GM12878 (cell line): ENCODE measurements around the gene ZNF436. TPM values are rescaled to one million over a fixed set of nuclear protein-coding genes. Genes with fewer than 3 reads are reported as not detected.

Experiments
- polyA plus RNA-seq, 11 experiments: library from polyadenylated mRNA; depleted of rRNA in 4 of 11; unstranded in 6 of 11; stranded (reverse) in 5 of 11; fragments of >200 nt; fragmentation: Nextera tagmentation in 4 of 11; fragmentation: Illumina TruSeq in 1 of 11; extraction: Ambion mirVana in 4 of 11; extraction: Trizol in 1 of 11; gene quantifications; 1 replicate in 1 of 11; 2 replicates in 10 of 11; pipeline versions ENCODE4 v1.2.1 to v1.2.3, GENCODE V29; 2011 to 2016; ENCODE audit warnings: inconsistent platforms in 2 of 11, missing spikeins in 2 of 11, low read depth in 1 of 11
- total RNA-seq, 4 experiments: library from RNA; depleted of rRNA in 3 of 4; stranded (reverse); fragments of >200 nt in 3 of 4; fragmentation: Illumina TruSeq in 1 of 4; extraction: Trizol in 1 of 4; gene quantifications; 2 replicates each; pipeline versions ENCODE4 v1.2.1 to v1.2.3, GENCODE V29; 2013 to 2021

The ZNF436 gene
- total and polyA plus RNA-seq, 10 of the 15 experiments (the other 5 are each of a cell fraction or from before 2014, with no cell fraction given): 0.85 to 4.7 (median 3.0) TPM

Other genes with a start within 250 kb of the ZNF436 start
- gene LUZP1, start 201.0 kb downstream of the ZNF436 start, total RNA-seq (2014; rRNA removed): 13.8 and 15.5 TPM in 2 replicates
- 17.1 and 17.5 TPM in 2 replicates for gene LUZP1, start 201.0 kb downstream of the ZNF436 start, total RNA-seq (2014; rRNA removed; fragmentation: Illumina TruSeq; extraction: Trizol)
- 24.0 and 24.8 TPM in 2 replicates for gene LUZP1, start 201.0 kb downstream of the ZNF436 start, total RNA-seq (2021)
- gene LUZP1, start 201.0 kb downstream of the ZNF436 start, polyA plus RNA-seq (2011; rRNA removed): 10.6 and 12.2 TPM in 2 replicates
- gene LUZP1, start 201.0 kb downstream of the ZNF436 start, polyA plus RNA-seq (2014; fragmentation: Illumina TruSeq; extraction: Trizol): 19.7 and 22.8 TPM in 2 replicates
- gene LUZP1, start 201.0 kb downstream of the ZNF436 start, polyA plus RNA-seq (2014; fragmentation: Nextera tagmentation; extraction: Ambion mirVana): 10 to 100 TPM; 11.3 to 17.1 TPM
- 11.3 and 11.7 TPM in 2 replicates for gene LUZP1, start 201.0 kb downstream of the ZNF436 start, polyA plus RNA-seq (2014; rRNA removed)
- gene LUZP1, start 201.0 kb downstream of the ZNF436 start, polyA plus RNA-seq (2016; fragmentation: Nextera tagmentation; extraction: Ambion mirVana): 10 to 100 TPM; 27.1 to 28.2 TPM
- gene HTR1D, start 152.3 kb downstream of the ZNF436 start, total RNA-seq (2014; rRNA removed): not detected in 2 replicates
- not detected in 2 replicates for gene HTR1D, start 152.3 kb downstream of the ZNF436 start, total RNA-seq (2014; rRNA removed; fragmentation: Illumina TruSeq; extraction: Trizol)
- not detected in 2 replicates for gene HTR1D, start 152.3 kb downstream of the ZNF436 start, total RNA-seq (2021)
- 0.04 and 0.07 TPM in 2 replicates for gene HTR1D, start 152.3 kb downstream of the ZNF436 start, polyA plus RNA-seq (2011; rRNA removed)
- gene HTR1D, start 152.3 kb downstream of the ZNF436 start, polyA plus RNA-seq (2014; fragmentation: Illumina TruSeq; extraction: Trizol): not detected in 2 replicates
- not detected for gene HTR1D, start 152.3 kb downstream of the ZNF436 start, polyA plus RNA-seq (2014; fragmentation: Nextera tagmentation; extraction: Ambion mirVana)
- not detected in 2 replicates for gene HTR1D, start 152.3 kb downstream of the ZNF436 start, polyA plus RNA-seq (2014; rRNA removed)
- not detected for gene HTR1D, start 152.3 kb downstream of the ZNF436 start, polyA plus RNA-seq (2016; fragmentation: Nextera tagmentation; extraction: Ambion mirVana)
- gene HNRNPR, start 25.6 kb downstream of the ZNF436 start, total RNA-seq (2014; rRNA removed): 107 and 127 TPM in 2 replicates
- gene HNRNPR, start 25.6 kb downstream of the ZNF436 start, total RNA-seq (2014; rRNA removed; fragmentation: Illumina TruSeq; extraction: Trizol): 230 and 249 TPM in 2 replicates
- gene HNRNPR, start 25.6 kb downstream of the ZNF436 start, total RNA-seq (2021): 190 and 194 TPM in 2 replicates
- gene HNRNPR, start 25.6 kb downstream of the ZNF436 start, polyA plus RNA-seq (2011; rRNA removed): 279 and 291 TPM in 2 replicates
- gene HNRNPR, start 25.6 kb downstream of the ZNF436 start, polyA plus RNA-seq (2014; fragmentation: Illumina TruSeq; extraction: Trizol): 280 and 322 TPM in 2 replicates
- gene HNRNPR, start 25.6 kb downstream of the ZNF436 start, polyA plus RNA-seq (2014; fragmentation: Nextera tagmentation; extraction: Ambion mirVana): 100 to 1,000 TPM in 1 of 2 experiments, 10 to 100 TPM in 1; 80.5 to 138 TPM
- gene HNRNPR, start 25.6 kb downstream of the ZNF436 start, polyA plus RNA-seq (2014; rRNA removed): 166 and 190 TPM in 2 replicates
- 100 to 1,000 TPM; 242 to 260 TPM for gene HNRNPR, start 25.6 kb downstream of the ZNF436 start, polyA plus RNA-seq (2016; fragmentation: Nextera tagmentation; extraction: Ambion mirVana)
- 0.23 TPM in 1 of 2 replicates, not detected in the other for gene TCEA3, start 54.9 kb upstream of the ZNF436 start, total RNA-seq (2014; rRNA removed)
- not detected in 2 replicates for gene TCEA3, start 54.9 kb upstream of the ZNF436 start, total RNA-seq (2014; rRNA removed; fragmentation: Illumina TruSeq; extraction: Trizol)
- 0.37 TPM in 1 of 2 replicates, not detected in the other for gene TCEA3, start 54.9 kb upstream of the ZNF436 start, total RNA-seq (2021)
- 0.08 TPM in 1 of 2 replicates, not detected in the other for gene TCEA3, start 54.9 kb upstream of the ZNF436 start, polyA plus RNA-seq (2011; rRNA removed)
- 0.27 TPM in 1 of 2 replicates, not detected in the other for gene TCEA3, start 54.9 kb upstream of the ZNF436 start, polyA plus RNA-seq (2014; fragmentation: Illumina TruSeq; extraction: Trizol)
- gene TCEA3, start 54.9 kb upstream of the ZNF436 start, polyA plus RNA-seq (2014; fragmentation: Nextera tagmentation; extraction: Ambion mirVana): not detected
- gene TCEA3, start 54.9 kb upstream of the ZNF436 start, polyA plus RNA-seq (2014; rRNA removed): 0.06 TPM in 1 of 2 replicates, not detected in the other
- not detected for gene TCEA3, start 54.9 kb upstream of the ZNF436 start, polyA plus RNA-seq (2016; fragmentation: Nextera tagmentation; extraction: Ambion mirVana)
- 0.44 and 0.56 TPM in 2 replicates for gene ASAP3, start 114.3 kb upstream of the ZNF436 start, total RNA-seq (2014; rRNA removed)
- 0.13 and 0.18 TPM in 2 replicates for gene ASAP3, start 114.3 kb upstream of the ZNF436 start, total RNA-seq (2014; rRNA removed; fragmentation: Illumina TruSeq; extraction: Trizol)
- 0.66 and 0.92 TPM in 2 replicates for gene ASAP3, start 114.3 kb upstream of the ZNF436 start, total RNA-seq (2021)
- gene ASAP3, start 114.3 kb upstream of the ZNF436 start, polyA plus RNA-seq (2011; rRNA removed): 0.04 TPM in 1 of 2 replicates, not detected in the other
- 0.34 and 0.76 TPM in 2 replicates for gene ASAP3, start 114.3 kb upstream of the ZNF436 start, polyA plus RNA-seq (2014; fragmentation: Illumina TruSeq; extraction: Trizol)
- under 1 TPM in 1 of 2 experiments, not detected in 1; 0.07 TPM for gene ASAP3, start 114.3 kb upstream of the ZNF436 start, polyA plus RNA-seq (2014; fragmentation: Nextera tagmentation; extraction: Ambion mirVana)
- 0.44 and 0.65 TPM in 2 replicates for gene ASAP3, start 114.3 kb upstream of the ZNF436 start, polyA plus RNA-seq (2014; rRNA removed)
- gene ASAP3, start 114.3 kb upstream of the ZNF436 start, polyA plus RNA-seq (2016; fragmentation: Nextera tagmentation; extraction: Ambion mirVana): under 1 TPM; 0.33 to 0.34 TPM
- 23.7 and 24.6 TPM in 2 replicates for gene E2F2, start 161.4 kb upstream of the ZNF436 start, total RNA-seq (2014; rRNA removed)
- 13.4 and 14.7 TPM in 2 replicates for gene E2F2, start 161.4 kb upstream of the ZNF436 start, total RNA-seq (2014; rRNA removed; fragmentation: Illumina TruSeq; extraction: Trizol)
- 24.0 and 27.2 TPM in 2 replicates for gene E2F2, start 161.4 kb upstream of the ZNF436 start, total RNA-seq (2021)
- gene E2F2, start 161.4 kb upstream of the ZNF436 start, polyA plus RNA-seq (2011; rRNA removed): 2.3 and 3.8 TPM in 2 replicates
- gene E2F2, start 161.4 kb upstream of the ZNF436 start, polyA plus RNA-seq (2014; fragmentation: Illumina TruSeq; extraction: Trizol): 9.0 and 14.5 TPM in 2 replicates
- 1 to 10 TPM; 4.3 to 4.6 TPM for gene E2F2, start 161.4 kb upstream of the ZNF436 start, polyA plus RNA-seq (2014; fragmentation: Nextera tagmentation; extraction: Ambion mirVana)
- gene E2F2, start 161.4 kb upstream of the ZNF436 start, polyA plus RNA-seq (2014; rRNA removed): 10.4 and 12.2 TPM in 2 replicates
- 10 to 100 TPM; 17.5 to 18.0 TPM for gene E2F2, start 161.4 kb upstream of the ZNF436 start, polyA plus RNA-seq (2016; fragmentation: Nextera tagmentation; extraction: Ambion mirVana)
- gene ID3, start 189.7 kb upstream of the ZNF436 start, total RNA-seq (2014; rRNA removed): 403 and 449 TPM in 2 replicates
- gene ID3, start 189.7 kb upstream of the ZNF436 start, total RNA-seq (2014; rRNA removed; fragmentation: Illumina TruSeq; extraction: Trizol): 129 and 136 TPM in 2 replicates
- gene ID3, start 189.7 kb upstream of the ZNF436 start, total RNA-seq (2021): 278 and 285 TPM in 2 replicates
- gene ID3, start 189.7 kb upstream of the ZNF436 start, polyA plus RNA-seq (2011; rRNA removed): 33.6 and 44.0 TPM in 2 replicates
- gene ID3, start 189.7 kb upstream of the ZNF436 start, polyA plus RNA-seq (2014; fragmentation: Illumina TruSeq; extraction: Trizol): 44.0 and 122 TPM in 2 replicates
- gene ID3, start 189.7 kb upstream of the ZNF436 start, polyA plus RNA-seq (2014; fragmentation: Nextera tagmentation; extraction: Ambion mirVana): 100 to 1,000 TPM in 1 of 2 experiments, 10 to 100 TPM in 1; 42.7 to 104 TPM
- gene ID3, start 189.7 kb upstream of the ZNF436 start, polyA plus RNA-seq (2014; rRNA removed): 389 and 394 TPM in 2 replicates
- gene ID3, start 189.7 kb upstream of the ZNF436 start, polyA plus RNA-seq (2016; fragmentation: Nextera tagmentation; extraction: Ambion mirVana): 100 to 1,000 TPM; 459 to 475 TPM